Neural crest cell (in vitro differentiated cells): ENCODE data around the gene MAST4. TPM values are rescaled to one million over a fixed set of nuclear protein-coding genes. Genes with fewer than 3 reads are reported as not detected.

Experiments used
- DNase-seq: peaks from one replicate; pipeline ENCODE4 v3.0.0; 2021; ENCODE audit warnings: low read depth, mixed read lengths, low spot score
- H3K27ac Mint-ChIP-seq: one replicate; pipeline ENCODE4 v1.8.0; 2021; ENCODE audit warnings: mild to moderate bottlenecking, mixed read lengths; ENCODE audit not compliant: unreplicated experiment
- H3K27me3 Mint-ChIP-seq: 2 replicates; pipeline ENCODE4 v1.8.0; 2021; ENCODE audit warnings: low read depth, mild to moderate bottlenecking, mixed read lengths
- H3K36me3 Mint-ChIP-seq: 2 replicates; pipeline ENCODE4 v1.8.0; 2021; ENCODE audit warnings: low read depth, mild to moderate bottlenecking, mixed read lengths
- H3K4me1 Mint-ChIP-seq: 2 replicates; pipeline ENCODE4 v1.8.0; 2021; ENCODE audit warnings: mixed read lengths
- H3K4me3 Mint-ChIP-seq: one replicate; pipeline ENCODE4 v1.8.0; 2021; ENCODE audit warnings: mild to moderate bottlenecking, mixed read lengths
- H3K9me3 Mint-ChIP-seq: 2 replicates; pipeline ENCODE4 v1.8.0; 2021; ENCODE audit warnings: mixed read lengths
- total RNA-seq: library from RNA; stranded (reverse); gene quantifications from 2 replicates; pipeline ENCODE4 v1.2.1, GENCODE V29; 2021
- TF ChIP-seq, protein P1 (sequence below): fragments of 200-600 bp; sonication (generic); conservative IDR thresholded peaks from 2 replicates; pipeline ENCODE4 v1.5.0; 2021; ENCODE audit warnings: antibody characterized with exemption, mild to moderate bottlenecking

The MAST4 gene
- total RNA-seq, 1 donor from 2014 or later: 7.3 TPM

- H3K27ac Mint-ChIP-seq: no peak overlapping the region
Observed at GRCh38 chr5:66615136-66615535, 18.9 kb downstream of the MAST4 start.

GRCh38 chr5:66615894-66616293 is 19.7 kb downstream of the MAST4 start:
- Mint-ChIP-seq H3K4me3 (no peak overlapping the region), H3K4me1 (peaks cover 2% of the 10 kb centered on the region), H3K27ac (no peak overlapping the region), H3K9me3 (no peaks in the 10 kb centered on the region), H3K36me3 (no peaks in the 10 kb centered on the region), H3K27me3 (no peaks in the 10 kb centered on the region)
- no peak for DNase-seq
- TF ChIP-seq, protein P1, sequence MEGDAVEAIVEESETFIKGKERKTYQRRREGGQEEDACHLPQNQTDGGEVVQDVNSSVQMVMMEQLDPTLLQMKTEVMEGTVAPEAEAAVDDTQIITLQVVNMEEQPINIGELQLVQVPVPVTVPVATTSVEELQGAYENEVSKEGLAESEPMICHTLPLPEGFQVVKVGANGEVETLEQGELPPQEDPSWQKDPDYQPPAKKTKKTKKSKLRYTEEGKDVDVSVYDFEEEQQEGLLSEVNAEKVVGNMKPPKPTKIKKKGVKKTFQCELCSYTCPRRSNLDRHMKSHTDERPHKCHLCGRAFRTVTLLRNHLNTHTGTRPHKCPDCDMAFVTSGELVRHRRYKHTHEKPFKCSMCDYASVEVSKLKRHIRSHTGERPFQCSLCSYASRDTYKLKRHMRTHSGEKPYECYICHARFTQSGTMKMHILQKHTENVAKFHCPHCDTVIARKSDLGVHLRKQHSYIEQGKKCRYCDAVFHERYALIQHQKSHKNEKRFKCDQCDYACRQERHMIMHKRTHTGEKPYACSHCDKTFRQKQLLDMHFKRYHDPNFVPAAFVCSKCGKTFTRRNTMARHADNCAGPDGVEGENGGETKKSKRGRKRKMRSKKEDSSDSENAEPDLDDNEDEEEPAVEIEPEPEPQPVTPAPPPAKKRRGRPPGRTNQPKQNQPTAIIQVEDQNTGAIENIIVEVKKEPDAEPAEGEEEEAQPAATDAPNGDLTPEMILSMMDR: no peak

More at GRCh38 chr5:66615136-66615535, 18.9 kb downstream of the MAST4 start:
- no peaks in the 10 kb centered on the region for H3K9me3 Mint-ChIP-seq
- H3K4me3 Mint-ChIP-seq: no peak overlapping the region
- no peak for DNase-seq
- no peaks in the 10 kb centered on the region for H3K4me1 Mint-ChIP-seq
- TF ChIP-seq, protein P1: no peak
- no peaks in the 10 kb centered on the region for H3K27me3 Mint-ChIP-seq
- no peaks in the 10 kb centered on the region for H3K36me3 Mint-ChIP-seq

DNA sequence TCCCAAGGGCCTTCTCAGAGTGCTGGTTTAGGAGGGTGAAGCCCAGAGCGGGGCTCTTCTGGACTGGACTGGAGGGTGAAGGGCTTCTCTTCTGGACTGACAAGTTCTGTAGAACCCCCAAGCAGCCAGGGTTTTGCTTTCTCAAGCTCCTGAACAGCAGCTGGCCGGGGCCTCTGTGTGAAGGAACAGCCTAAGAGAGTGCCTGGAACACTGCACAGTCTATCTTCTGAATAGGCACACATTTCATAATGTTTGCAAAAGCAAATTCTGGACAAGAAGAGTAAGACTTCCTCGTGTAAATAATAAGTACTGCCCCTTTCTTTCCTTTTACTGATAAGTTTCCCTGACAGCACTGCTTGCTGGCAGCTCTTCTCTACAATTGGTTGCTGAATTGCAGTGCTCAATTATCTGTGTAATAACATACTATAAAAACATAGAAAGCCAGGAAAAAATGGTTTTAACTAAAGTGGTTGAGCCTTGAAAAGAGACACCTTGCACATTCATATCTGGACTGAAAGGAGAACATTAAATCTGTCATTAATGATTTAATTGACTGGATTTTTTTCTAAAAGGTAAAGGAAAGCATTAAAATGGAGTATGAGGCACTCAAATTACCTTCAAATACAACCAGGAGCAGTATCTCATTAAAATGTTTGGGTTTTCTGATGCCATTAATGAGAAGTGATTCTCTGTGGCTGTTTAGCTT is 20.5 kb downstream of the MAST4 start:
- Mint-ChIP-seq H3K4me3 (no peak overlapping the region), H3K27me3 (no peaks in the 10 kb centered on the region), H3K27ac (no peak overlapping the region), H3K4me1 (peaks cover 6% of the 10 kb centered on the region), H3K9me3 (no peaks in the 10 kb centered on the region), H3K36me3 (no peaks in the 10 kb centered on the region)
- TF ChIP-seq, protein P1: no peak
- DNase-seq: no peak

- no peak for DNase-seq
- Mint-ChIP-seq H3K4me1 (peaks cover 6% of the 10 kb centered on the region), H3K4me3 (no peak overlapping the region), H3K27ac (peak overlapping the region; percentile 51), H3K27me3 (no peaks in the 10 kb centered on the region), H3K36me3 (peaks cover 3% of the 10 kb centered on the region), H3K9me3 (peaks cover 3% of the 10 kb centered on the region)
- TF ChIP-seq, protein P1: no peak
Observed at GRCh38 chr5:66617226-66617861, 21.2 kb downstream of the MAST4 start.

DNA sequence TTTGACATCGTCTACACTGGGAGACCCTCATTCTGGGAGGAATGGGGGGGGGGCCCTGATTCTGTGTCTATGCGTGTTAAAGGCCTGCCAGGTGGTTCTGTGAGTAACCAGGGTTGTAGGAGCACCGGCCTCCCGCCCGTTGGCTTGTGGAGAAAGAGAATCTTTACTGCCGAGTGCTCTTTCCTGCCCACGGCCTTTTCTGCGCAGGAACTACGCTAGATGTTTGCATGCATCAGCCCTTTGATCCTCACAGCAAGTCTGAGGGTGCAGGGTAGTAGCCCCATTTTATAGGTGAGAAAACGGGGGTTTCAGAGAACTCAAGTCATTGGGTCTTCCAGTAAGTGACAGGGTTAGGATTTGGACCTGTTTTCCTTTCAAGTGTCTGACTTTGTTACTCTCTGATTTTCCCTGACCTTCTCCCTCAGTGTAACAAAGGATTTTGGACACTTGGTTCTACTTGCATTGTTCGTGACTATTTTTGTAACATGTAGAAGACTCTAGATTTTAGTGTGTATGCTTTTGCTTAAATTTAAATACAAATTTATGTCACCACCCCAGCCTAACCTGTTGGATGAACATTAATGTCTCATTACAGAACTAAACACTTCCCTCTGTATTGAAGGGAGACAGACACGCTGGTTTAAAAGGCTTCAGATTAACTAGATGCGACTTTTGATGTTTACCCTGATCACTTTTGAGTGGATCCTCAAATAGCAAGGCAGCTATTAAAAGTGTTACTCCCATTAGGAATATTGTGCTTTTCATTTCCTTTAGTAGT is 22.0 kb downstream of the MAST4 start:
- Mint-ChIP-seq H3K4me3 (no peak overlapping the region), H3K27ac (no peak overlapping the region), H3K4me1 (peaks cover 6% of the 10 kb centered on the region), H3K27me3 (no peaks in the 10 kb centered on the region), H3K36me3 (peaks cover 6% of the 10 kb centered on the region), H3K9me3 (peaks cover 5% of the 10 kb centered on the region)
- TF ChIP-seq, protein P1: no peak
- no peak for DNase-seq
